ENCODE data around the gene TNS3. TPM values are rescaled to one million over a fixed set of nuclear protein-coding genes. Genes with fewer than 3 reads are reported as not detected.

Gene TNS3
- polyA plus RNA-seq, 1 of the 3 experiments (the other 2 are of a cell fraction), result 72.3 TPM

DNA sequence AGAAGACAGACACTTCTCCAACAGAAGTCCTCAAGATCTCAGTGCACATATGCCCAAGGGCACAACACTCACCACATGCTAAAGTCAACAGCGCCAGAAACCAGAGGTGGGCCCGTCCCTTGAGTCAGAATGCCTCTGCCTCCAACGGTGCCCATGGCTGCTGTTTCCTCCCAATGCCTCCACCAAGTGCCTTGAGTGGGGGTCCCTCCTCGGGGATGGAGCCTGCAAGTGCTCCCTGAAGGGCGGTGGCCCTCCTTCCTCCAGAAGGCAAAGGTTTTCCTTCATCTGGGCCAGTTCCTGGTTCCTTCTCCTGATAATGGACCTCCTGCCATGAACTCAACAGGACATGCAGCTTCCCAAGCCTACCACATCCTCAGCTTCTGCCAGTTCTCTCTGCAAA is 58.5 kb downstream of the TNS3 start (continued):
- TF ChIP-seq, protein P1, sequence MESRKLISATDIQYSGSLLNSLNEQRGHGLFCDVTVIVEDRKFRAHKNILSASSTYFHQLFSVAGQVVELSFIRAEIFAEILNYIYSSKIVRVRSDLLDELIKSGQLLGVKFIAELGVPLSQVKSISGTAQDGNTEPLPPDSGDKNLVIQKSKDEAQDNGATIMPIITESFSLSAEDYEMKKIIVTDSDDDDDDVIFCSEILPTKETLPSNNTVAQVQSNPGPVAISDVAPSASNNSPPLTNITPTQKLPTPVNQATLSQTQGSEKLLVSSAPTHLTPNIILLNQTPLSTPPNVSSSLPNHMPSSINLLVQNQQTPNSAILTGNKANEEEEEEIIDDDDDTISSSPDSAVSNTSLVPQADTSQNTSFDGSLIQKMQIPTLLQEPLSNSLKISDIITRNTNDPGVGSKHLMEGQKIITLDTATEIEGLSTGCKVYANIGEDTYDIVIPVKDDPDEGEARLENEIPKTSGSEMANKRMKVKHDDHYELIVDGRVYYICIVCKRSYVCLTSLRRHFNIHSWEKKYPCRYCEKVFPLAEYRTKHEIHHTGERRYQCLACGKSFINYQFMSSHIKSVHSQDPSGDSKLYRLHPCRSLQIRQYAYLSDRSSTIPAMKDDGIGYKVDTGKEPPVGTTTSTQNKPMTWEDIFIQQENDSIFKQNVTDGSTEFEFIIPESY (IDR thresholded peaks at IDR 0.05; ENCODE audit: borderline replicate concordance, low read depth), result no peak

GRCh38 chr7:47521816-47522561 is 59.9 kb downstream of the TNS3 start:
- no peaks in the 10 kb centered on the region; a peak in 1 of 4 replicates for H3K4me1 ChIP-seq (ENCODE audit: control insufficient read depth in 1 of 2, insufficient read depth in 2 of 2, low read depth in 1 of 2, low read length in 1 of 2)
- H2AFZ ChIP-seq (ENCODE audit: low read depth), result no peak overlapping the region
- no peaks in the 10 kb centered on the region for H3F3A ChIP-seq (replicated peaks; ENCODE audit: insufficient read depth)
- WGBS (ENCODE audit: low lambda C conversion rate), result 92% methylated on average over 14 of the region's 14 CpGs
- H3K9ac ChIP-seq, result no peak overlapping the region
- no peak overlapping the region for H3K27ac ChIP-seq (ENCODE audit: low read depth in 2 of 2, low read length in 1 of 2)
- POLR2A ChIA-PET, result no interaction called here
- DNase-seq, result no peak
- H3K27me3 ChIP-seq (ENCODE audit: insufficient read depth), result no peaks in the 10 kb centered on the region
- H3K4me3 ChIP-seq (ENCODE audit: low read depth in 2 of 2, low read length in 1 of 2), result no peak overlapping the region
- peaks cover 12 to 42% of the 10 kb centered on the region in 2 experiments for H3K36me3 ChIP-seq (replicated peaks in 1 of 2; ENCODE audit: control insufficient read depth in 1 of 2, insufficient read depth in 2 of 2, low read length in 1 of 2)
- peaks cover 3% of the 10 kb centered on the region; the same call in 1 of the 2 replicates for H4K20me1 ChIP-seq (ENCODE audit: insufficient read depth)
- CTCF ChIA-PET, result interaction anchor here (0.6 kb wide), 1 partner anchor 320 kb away, joined by 3 read pairs; no protein-coding TSS in a partner anchor
- H3K79me2 ChIP-seq (ENCODE audit: insufficient read depth), result peaks cover 13% of the 10 kb centered on the region
- H3K9me2 ChIP-seq, result no peaks in the 10 kb centered on the region
- no peaks in the 10 kb centered on the region for H3K9me3 ChIP-seq
- no peak overlapping the region for H3K4me2 ChIP-seq
- TF ChIP-seq MXI1 (IDR thresholded peaks at IDR 0.05; ENCODE audit: low read depth, low read length) (no peak), CTCF (IDR thresholded peaks at IDR 0.05) (no peak), RFX5 (IDR thresholded peaks at IDR 0.05; ENCODE audit: low read length) (no peak), EP300 (IDR thresholded peaks at IDR 0.05; ENCODE audit: borderline replicate concordance in 1 of 2, low read depth in 1 of 2, low read length in 1 of 2) (no peak), NFIC (IDR thresholded peaks at IDR 0.05; ENCODE audit: borderline replicate concordance) (no peak), USF1 (IDR thresholded peaks at IDR 0.05; ENCODE audit: borderline replicate concordance, low read depth) (no peak), YY1 (IDR thresholded peaks at IDR 0.05; ENCODE audit: low read depth) (no peak), SMC3 (IDR thresholded peaks at IDR 0.05; ENCODE audit: low read depth, low read length) (no peak), RCOR1 (IDR thresholded peaks at IDR 0.05; ENCODE audit: low read length) (no peak), IRF3 (IDR thresholded peaks at IDR 0.05; ENCODE audit: low read depth, low read length) (no peak), RXRA (IDR thresholded peaks at IDR 0.05; ENCODE audit: borderline replicate concordance, low read depth) (no peak), TAF1 (IDR thresholded peaks at IDR 0.05; ENCODE audit: borderline replicate concordance, low read depth, low read length) (no peak), PBX3 (IDR thresholded peaks at IDR 0.05) (no peak), GABPA (IDR thresholded peaks at IDR 0.05; ENCODE audit: low read depth) (no peak), FOXJ3 (CRISPR knock-in tag; IDR thresholded peaks at IDR 0.05) (no peak), JUND (IDR thresholded peaks at IDR 0.05) (no peak)
- TF ChIP-seq, protein P2, sequence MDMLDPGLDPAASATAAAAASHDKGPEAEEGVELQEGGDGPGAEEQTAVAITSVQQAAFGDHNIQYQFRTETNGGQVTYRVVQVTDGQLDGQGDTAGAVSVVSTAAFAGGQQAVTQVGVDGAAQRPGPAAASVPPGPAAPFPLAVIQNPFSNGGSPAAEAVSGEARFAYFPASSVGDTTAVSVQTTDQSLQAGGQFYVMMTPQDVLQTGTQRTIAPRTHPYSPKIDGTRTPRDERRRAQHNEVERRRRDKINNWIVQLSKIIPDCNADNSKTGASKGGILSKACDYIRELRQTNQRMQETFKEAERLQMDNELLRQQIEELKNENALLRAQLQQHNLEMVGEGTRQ (IDR thresholded peaks at IDR 0.05; ENCODE audit: borderline replicate concordance, low read depth, low read length), result no peak

All from SK-N-SH (cell line).